HepG2 (cell line): ENCODE results near the gene IGFLR1. TPM values are rescaled to one million over a fixed set of nuclear protein-coding genes. Genes with fewer than 3 reads are reported as not detected.

Experiments
- ATM ChIP-seq: fragments of 450-650 bp; IDR thresholded peaks from 2 replicates; pipeline ENCODE4 v1.7.1; 2017; ENCODE audit warnings: mild to moderate bottlenecking, borderline replicate concordance
- CBX5 ChIP-seq: sonication (generic); formaldehyde crosslinking; IDR thresholded peaks from 2 replicates; pipeline ENCODE4 v1.4.0; 2020; ENCODE audit warnings: missing genetic modification reagents, borderline replicate concordance
- FOSL1 ChIP-seq: sonication (generic); formaldehyde crosslinking; IDR thresholded peaks from 2 replicates; pipeline ENCODE4 v1.9.0; 2021; ENCODE audit warnings: missing genetic modification reagents, borderline replicate concordance
- FOSL2 ChIP-seq: sonication (generic); formaldehyde crosslinking; IDR thresholded peaks from 2 replicates; pipeline ENCODE4 v1.4.0; 2020; ENCODE audit warnings: missing genetic modification reagents
- GFI1 ChIP-seq: sonication (generic); formaldehyde crosslinking; IDR thresholded peaks from 2 replicates; pipeline ENCODE4 v1.5.0; 2020; ENCODE audit warnings: missing genetic modification reagents, mild to moderate bottlenecking, borderline replicate concordance
- KDM1A ChIP-seq: IDR thresholded peaks from 2 replicates; pipeline ENCODE4 v1.6.1; 2016; ENCODE audit warnings: missing compliant biosample characterization
- MATR3 ChIP-seq: sonication (generic); formaldehyde crosslinking; IDR thresholded peaks from 2 replicates; pipeline ENCODE4 v1.4.0; 2020; ENCODE audit warnings: missing genetic modification reagents
- MED1 ChIP-seq: sonication (generic); formaldehyde crosslinking; IDR thresholded peaks from 2 replicates; pipeline ENCODE4 v1.4.0; 2020; ENCODE audit warnings: missing genetic modification reagents
- NR2C2 ChIP-seq: sonication (generic); formaldehyde crosslinking; IDR thresholded peaks from 2 replicates; pipeline ENCODE4 v1.4.0; 2020; ENCODE audit warnings: missing genetic modification reagents, mild to moderate bottlenecking, moderate library complexity, borderline replicate concordance
- RARA ChIP-seq: IDR thresholded peaks from 2 replicates; pipeline ENCODE4 v1.6.1; 2016; ENCODE audit warnings: missing genetic modification reagents, missing compliant biosample characterization
- RARG ChIP-seq: sonication (generic); formaldehyde crosslinking; IDR thresholded peaks from 2 replicates; pipeline ENCODE4 v1.4.0; 2020; ENCODE audit warnings: low read depth, mild to moderate bottlenecking, missing genetic modification reagents
- THAP11 ChIP-seq: IDR thresholded peaks from 2 replicates; pipeline ENCODE4 v1.6.1; 2016; ENCODE audit warnings: missing biosample characterization, missing genetic modification reagents
- ZNF136 ChIP-seq: sonication (generic); formaldehyde crosslinking; IDR thresholded peaks from 2 replicates; pipeline ENCODE4 v1.8.1; 2022; ENCODE audit warnings: low read depth, mild to moderate bottlenecking, moderate library complexity, missing genetic modification reagents
- ZNF337 ChIP-seq: sonication (generic); formaldehyde crosslinking; IDR thresholded peaks from 2 replicates; pipeline ENCODE4 v1.5.1; 2020; ENCODE audit warnings: missing genetic modification reagents, low read depth, mild to moderate bottlenecking, borderline replicate concordance
- ZNF572 ChIP-seq: sonication (generic); formaldehyde crosslinking; IDR thresholded peaks from 2 replicates; pipeline ENCODE4 v1.5.1; 2020; ENCODE audit warnings: mild to moderate bottlenecking, missing genetic modification reagents
- ZNF83 ChIP-seq: sonication (generic); formaldehyde crosslinking; IDR thresholded peaks from 2 replicates; pipeline ENCODE4 v1.4.0; 2020; ENCODE audit warnings: missing genetic modification reagents, mild to moderate bottlenecking, borderline replicate concordance
- ZSCAN21 ChIP-seq: sonication (generic); formaldehyde crosslinking; IDR thresholded peaks from 2 replicates; pipeline ENCODE4 v1.8.0; 2022; ENCODE audit warnings: mild to moderate bottlenecking, missing genetic modification reagents, moderate library complexity, borderline replicate concordance
- polyA plus RNA-seq, 8 experiments: library from polyadenylated mRNA; depleted of rRNA in 3 of 8; stranded (reverse) in 7 of 8; unstranded in 1 of 8; fragments of >200 nt; fragmentation: Illumina TruSeq in 4 of 8; extraction: Trizol in 4 of 8; gene quantifications; 2 replicates each; pipeline versions ENCODE4 v1.2.1 to v1.2.3, GENCODE V29; 2011 to 2016; ENCODE audit warnings: low read depth in 4 of 8, missing spikeins in 1 of 8, mixed read lengths in 1 of 8; ENCODE audit not compliant: insufficient read depth in 1 of 8
- total RNA-seq, 5 experiments: library from RNA; depleted of rRNA; stranded (reverse); fragments of >200 nt; fragmentation: Illumina TruSeq; extraction: Trizol; gene quantifications; 2 replicates each; pipeline ENCODE4 v1.2.3, GENCODE V29; 2016; ENCODE audit warnings: low read depth in 1 of 5
- TF ChIP-seq, protein P1 (sequence below): sonication (generic); formaldehyde crosslinking; IDR thresholded peaks from 2 replicates; pipeline ENCODE4 v1.5.0; 2020; ENCODE audit warnings: missing genetic modification reagents, mild to moderate bottlenecking, borderline replicate concordance
- TF ChIP-seq, protein P2 (sequence below): IDR thresholded peaks from 2 replicates; pipeline ENCODE4 v1.6.1; 2016; ENCODE audit warnings: missing compliant biosample characterization, missing genetic modification reagents, borderline replicate concordance
- TF ChIP-seq, protein P3 (sequence below): sonication (generic); formaldehyde crosslinking; IDR thresholded peaks from 2 replicates; pipeline ENCODE4 v1.8.1; 2023; ENCODE audit warnings: mild to moderate bottlenecking, moderate library complexity, missing genetic modification reagents
- TF ChIP-seq, protein P4 (sequence below): sonication (generic); IDR thresholded peaks from 2 replicates; pipeline ENCODE4 v1.6.1; 2016; ENCODE audit warnings: low read depth, borderline replicate concordance
- TF ChIP-seq, protein P5 (sequence below): sonication (generic); formaldehyde crosslinking; IDR thresholded peaks from 2 replicates; pipeline ENCODE4 v1.4.0; 2020; ENCODE audit warnings: missing genetic modification reagents, mild to moderate bottlenecking, borderline replicate concordance

IGFLR1 gene
- total and polyA plus RNA-seq, 2 of the 13 experiments (the other 11 are each of a cell fraction or from before 2014, with no cell fraction given), result 5.4 to 8.9 TPM

DNA sequence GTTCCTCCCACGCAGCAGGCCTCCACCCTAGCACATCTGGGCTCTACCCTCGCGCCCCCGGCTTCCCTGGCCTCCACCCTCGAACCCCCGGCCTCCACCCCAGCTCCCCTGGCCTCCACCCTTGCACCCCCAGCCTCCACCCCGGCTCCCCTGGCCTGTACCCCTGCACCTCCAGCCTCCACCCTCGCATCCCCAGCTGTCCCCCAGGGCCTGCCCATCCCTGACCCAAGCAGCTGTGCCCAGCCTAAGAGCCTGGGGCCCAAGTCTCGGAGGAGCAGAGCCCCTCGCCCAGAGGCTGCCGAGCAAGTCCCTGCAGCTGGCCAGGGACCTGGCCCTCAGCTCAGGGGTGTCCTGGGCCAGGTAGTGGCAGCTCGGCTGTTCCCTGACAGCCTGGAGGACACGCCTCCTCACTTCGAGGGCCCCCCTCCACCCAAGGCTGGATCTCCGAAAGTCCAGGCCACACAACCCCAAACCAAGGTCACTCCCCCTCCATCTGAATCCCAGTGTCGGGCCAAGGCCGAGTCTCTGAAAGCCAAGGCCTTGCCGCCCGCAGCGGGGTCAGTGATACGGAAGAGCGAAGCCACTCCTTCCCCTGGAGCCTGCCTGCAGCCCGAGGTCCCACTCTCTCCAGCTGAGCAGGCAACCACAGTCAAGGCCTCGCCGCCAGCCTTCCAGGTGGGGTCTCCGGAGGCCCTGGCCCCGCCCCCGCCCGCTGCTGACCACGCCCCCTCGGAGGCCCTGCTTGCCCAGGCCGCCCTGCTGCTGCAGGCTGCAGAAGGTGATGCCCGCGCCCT is 25.2 kb upstream of the IGFLR1 start (continued):
- TF ChIP-seq GFI1 (CRISPR knock-in tag), result 0 out of 2 replicates have a peak, but pooled peaks have one; percentile 24
- no peak for TF ChIP-seq ZNF572
- TF ChIP-seq MATR3 (CRISPR knock-in tag), result no peak
- TF ChIP-seq, protein P1, sequence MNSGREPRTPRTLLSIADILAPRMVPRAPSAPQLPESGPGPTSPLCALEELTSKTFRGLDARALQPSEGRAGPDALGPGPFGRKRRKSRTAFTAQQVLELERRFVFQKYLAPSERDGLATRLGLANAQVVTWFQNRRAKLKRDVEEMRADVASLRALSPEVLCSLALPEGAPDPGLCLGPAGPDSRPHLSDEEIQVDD (CRISPR knock-in tag), result no peak
- TF ChIP-seq, protein P2, sequence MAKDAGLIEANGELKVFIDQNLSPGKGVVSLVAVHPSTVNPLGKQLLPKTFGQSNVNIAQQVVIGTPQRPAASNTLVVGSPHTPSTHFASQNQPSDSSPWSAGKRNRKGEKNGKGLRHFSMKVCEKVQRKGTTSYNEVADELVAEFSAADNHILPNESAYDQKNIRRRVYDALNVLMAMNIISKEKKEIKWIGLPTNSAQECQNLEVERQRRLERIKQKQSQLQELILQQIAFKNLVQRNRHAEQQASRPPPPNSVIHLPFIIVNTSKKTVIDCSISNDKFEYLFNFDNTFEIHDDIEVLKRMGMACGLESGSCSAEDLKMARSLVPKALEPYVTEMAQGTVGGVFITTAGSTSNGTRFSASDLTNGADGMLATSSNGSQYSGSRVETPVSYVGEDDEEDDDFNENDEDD (CRISPR knock-in tag), result no peak
- TF ChIP-seq ZSCAN21 (CRISPR knock-in tag), result no peak
- no peak for TF ChIP-seq KDM1A (CRISPR knock-in tag)
- TF ChIP-seq, protein P3, sequence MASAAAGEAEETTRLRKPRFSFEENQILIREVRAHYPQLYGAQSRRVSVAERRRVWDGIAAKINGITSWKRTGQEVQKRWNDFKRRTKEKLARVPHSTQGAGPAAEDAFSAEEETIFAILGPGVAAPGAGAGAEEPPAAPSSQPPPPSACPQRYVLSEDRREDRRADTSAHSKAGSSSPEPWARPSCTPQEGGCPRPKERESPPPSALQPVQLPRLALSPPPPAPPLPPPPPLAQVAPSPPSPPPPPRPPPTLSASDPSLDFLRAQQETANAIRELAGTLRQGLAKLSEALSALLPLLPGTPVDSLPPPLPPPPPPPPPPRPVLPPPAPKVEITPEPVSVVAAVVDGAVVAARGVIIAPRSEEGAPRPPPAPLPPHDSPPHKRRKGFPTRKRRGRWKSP, result no peak
- no peak for TF ChIP-seq RARG
- TF ChIP-seq ZNF337 (CRISPR knock-in tag), result no peak
- TF ChIP-seq FOSL1, result no peak
- TF ChIP-seq ZNF136 (CRISPR knock-in tag), result no peak
- TF ChIP-seq, protein P4, sequence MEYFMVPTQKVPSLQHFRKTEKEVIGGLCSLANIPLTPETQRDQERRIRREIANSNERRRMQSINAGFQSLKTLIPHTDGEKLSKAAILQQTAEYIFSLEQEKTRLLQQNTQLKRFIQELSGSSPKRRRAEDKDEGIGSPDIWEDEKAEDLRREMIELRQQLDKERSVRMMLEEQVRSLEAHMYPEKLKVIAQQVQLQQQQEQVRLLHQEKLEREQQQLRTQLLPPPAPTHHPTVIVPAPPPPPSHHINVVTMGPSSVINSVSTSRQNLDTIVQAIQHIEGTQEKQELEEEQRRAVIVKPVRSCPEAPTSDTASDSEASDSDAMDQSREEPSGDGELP, result peak; percentile 27; the same call in 1 of the 2 replicates
- no peak for TF ChIP-seq ATM
- TF ChIP-seq ZNF83, result no peak; the same call in 1 of the 2 replicates
- TF ChIP-seq NR2C2, result 0 out of 2 replicates have a peak, but pooled peaks have one; percentile 22
- TF ChIP-seq RARA (CRISPR knock-in tag), result peak; percentile 79
- TF ChIP-seq FOSL2 (CRISPR knock-in tag), result peak; percentile 9; the same call in 1 of the 2 replicates
- TF ChIP-seq CBX5 (CRISPR knock-in tag), result 0 out of 2 replicates have a peak, but pooled peaks have one; percentile 17
- TF ChIP-seq, protein P5, sequence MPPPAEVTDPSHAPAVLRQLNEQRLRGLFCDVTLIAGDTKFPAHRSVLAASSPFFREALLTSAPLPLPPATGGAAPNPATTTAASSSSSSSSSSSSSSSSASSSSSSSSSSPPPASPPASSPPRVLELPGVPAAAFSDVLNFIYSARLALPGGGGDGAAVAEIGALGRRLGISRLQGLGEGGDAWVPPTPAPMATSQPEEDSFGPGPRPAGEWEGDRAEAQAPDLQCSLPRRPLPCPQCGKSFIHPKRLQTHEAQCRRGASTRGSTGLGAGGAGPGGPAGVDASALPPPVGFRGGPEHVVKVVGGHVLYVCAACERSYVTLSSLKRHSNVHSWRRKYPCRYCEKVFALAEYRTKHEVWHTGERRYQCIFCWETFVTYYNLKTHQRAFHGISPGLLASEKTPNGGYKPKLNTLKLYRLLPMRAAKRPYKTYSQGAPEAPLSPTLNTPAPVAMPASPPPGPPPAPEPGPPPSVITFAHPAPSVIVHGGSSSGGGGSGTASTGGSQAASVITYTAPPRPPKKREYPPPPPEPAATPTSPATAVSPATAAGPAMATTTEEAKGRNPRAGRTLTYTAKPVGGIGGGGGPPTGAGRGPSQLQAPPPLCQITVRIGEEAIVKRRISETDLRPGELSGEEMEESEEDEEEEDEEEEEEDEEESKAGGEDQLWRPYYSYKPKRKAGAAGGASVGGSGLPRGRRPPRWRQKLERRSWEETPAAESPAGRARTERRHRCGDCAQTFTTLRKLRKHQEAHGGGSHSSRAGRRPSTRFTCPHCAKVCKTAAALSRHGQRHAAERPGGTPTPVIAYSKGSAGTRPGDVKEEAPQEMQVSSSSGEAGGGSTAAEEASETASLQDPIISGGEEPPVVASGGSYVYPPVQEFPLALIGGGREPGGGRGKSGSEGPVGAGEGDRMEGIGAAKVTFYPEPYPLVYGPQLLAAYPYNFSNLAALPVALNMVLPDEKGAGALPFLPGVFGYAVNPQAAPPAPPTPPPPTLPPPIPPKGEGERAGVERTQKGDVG (CRISPR knock-in tag), result peak; percentile 81; the same call in 1 of the 2 replicates
- peak; percentile 56 for TF ChIP-seq THAP11 (CRISPR knock-in tag)
- TF ChIP-seq MED1 (CRISPR knock-in tag), result peak; percentile 20; the same call in 1 of the 2 replicates
